ENCODE data around the gene ITGA11. TPM values are rescaled to one million over a fixed set of nuclear protein-coding genes. Genes with fewer than 3 reads are reported as not detected.

The ITGA11 gene
- total RNA-seq, 2 experiments from 2014 or later, result 0.02 TPM; not detected in 1

DNA sequence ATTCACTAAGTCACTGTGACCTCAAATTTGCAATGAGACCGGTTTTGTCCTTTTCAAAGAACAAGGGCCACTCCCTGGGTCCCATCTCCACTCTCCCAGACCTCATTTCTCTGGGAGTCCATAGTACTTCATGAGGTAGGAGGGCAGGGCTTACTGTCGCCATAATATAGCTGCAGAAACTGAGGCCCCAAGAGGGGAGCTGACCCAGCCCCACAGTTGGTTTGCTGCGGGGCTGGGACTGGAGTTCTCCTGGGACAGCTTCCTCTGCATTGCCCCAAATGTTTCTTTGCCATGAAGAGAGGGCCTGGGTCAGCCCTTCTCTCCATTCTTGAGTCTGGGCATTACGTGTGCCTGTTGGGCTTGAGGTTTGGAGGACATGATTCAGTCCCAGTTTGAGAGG lies 60.1 kb downstream of the ITGA11 start:
- ATAC-seq (no peak), DNase-seq (no peak)
- no peaks in the 10 kb centered on the region for H3K9me3 Mint-ChIP-seq (ENCODE audit: low read depth)
- no peaks in the 10 kb centered on the region for H3K4me1 Mint-ChIP-seq
- no peak overlapping the region for H3K4me3 Mint-ChIP-seq
- H3K27ac Mint-ChIP-seq, result no peak overlapping the region
- CTCF ChIA-PET, result interaction anchor here (0.9 to 1.1 kb wide), 2 partner anchors 11 to 155 kb away, joined by 3 read pairs; no protein-coding TSS in a partner anchor
- H3K36me3 Mint-ChIP-seq, result no peaks in the 10 kb centered on the region
- H3K27me3 Mint-ChIP-seq, result peaks cover 5% of the 10 kb centered on the region

DNA sequence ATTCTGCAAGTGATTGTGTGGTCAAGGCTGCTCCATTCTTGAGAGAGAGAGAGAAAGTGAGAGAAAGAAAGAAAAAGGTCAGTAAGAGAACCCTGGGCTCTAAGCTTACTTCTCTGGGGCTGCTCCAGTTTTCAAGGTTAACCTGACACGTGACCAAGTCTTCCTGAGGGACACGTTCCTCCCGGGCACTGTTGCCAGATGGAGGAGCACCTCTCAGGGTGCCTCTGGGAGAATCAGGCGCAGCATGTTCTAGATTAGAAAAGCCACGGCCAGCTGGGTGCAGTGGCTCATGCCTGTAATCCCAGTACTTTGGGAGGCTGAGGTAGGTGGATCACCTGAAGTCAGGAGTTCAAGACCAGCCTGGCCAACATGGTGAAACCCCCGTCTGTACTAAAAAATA lies 60.8 kb downstream of the ITGA11 start:
- CTCF ChIA-PET, result interaction anchor here (0.9 to 1.1 kb wide), 2 partner anchors 12 to 156 kb away, joined by 3 read pairs; no protein-coding TSS in a partner anchor
- Mint-ChIP-seq H3K27ac (no peak overlapping the region), H3K36me3 (no peaks in the 10 kb centered on the region), H3K9me3 (ENCODE audit: low read depth) (no peaks in the 10 kb centered on the region), H3K27me3 (peaks cover 5% of the 10 kb centered on the region), H3K4me3 (no peak overlapping the region), H3K4me1 (no peaks in the 10 kb centered on the region)
- DNase-seq (no peak), ATAC-seq (no peak)

DNA sequence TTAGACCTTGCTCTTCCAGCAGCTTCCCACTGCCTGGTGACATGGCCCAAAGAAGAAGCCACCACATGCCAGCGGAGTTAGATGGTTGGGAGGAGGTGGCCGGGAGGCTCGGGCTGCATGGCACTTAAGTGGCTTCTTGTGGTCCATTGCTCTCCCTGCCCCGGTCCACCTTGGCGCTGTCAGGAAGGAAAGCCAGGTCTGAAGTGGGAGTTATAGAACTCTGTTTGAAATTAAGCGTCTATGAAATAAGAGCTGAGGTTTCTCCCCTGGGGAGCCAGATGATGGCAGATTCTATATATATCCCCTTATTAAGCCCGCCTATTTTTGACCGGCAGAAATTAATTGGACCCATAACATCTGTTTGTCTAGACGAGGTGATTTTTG lies 61.2 kb downstream of the ITGA11 start:
- Mint-ChIP-seq H3K9me3 (ENCODE audit: low read depth) (no peaks in the 10 kb centered on the region), H3K4me3 (no peak overlapping the region), H3K27ac (no peak overlapping the region), H3K36me3 (no peaks in the 10 kb centered on the region), H3K27me3 (peaks cover 5% of the 10 kb centered on the region), H3K4me1 (no peaks in the 10 kb centered on the region)
- ATAC-seq (no peak), DNase-seq (no peak)
- CTCF ChIA-PET, result interaction anchor here (1.1 kb wide), 1 partner anchor 156 kb away, joined by 3 read pairs; no protein-coding TSS in a partner anchor

DNA sequence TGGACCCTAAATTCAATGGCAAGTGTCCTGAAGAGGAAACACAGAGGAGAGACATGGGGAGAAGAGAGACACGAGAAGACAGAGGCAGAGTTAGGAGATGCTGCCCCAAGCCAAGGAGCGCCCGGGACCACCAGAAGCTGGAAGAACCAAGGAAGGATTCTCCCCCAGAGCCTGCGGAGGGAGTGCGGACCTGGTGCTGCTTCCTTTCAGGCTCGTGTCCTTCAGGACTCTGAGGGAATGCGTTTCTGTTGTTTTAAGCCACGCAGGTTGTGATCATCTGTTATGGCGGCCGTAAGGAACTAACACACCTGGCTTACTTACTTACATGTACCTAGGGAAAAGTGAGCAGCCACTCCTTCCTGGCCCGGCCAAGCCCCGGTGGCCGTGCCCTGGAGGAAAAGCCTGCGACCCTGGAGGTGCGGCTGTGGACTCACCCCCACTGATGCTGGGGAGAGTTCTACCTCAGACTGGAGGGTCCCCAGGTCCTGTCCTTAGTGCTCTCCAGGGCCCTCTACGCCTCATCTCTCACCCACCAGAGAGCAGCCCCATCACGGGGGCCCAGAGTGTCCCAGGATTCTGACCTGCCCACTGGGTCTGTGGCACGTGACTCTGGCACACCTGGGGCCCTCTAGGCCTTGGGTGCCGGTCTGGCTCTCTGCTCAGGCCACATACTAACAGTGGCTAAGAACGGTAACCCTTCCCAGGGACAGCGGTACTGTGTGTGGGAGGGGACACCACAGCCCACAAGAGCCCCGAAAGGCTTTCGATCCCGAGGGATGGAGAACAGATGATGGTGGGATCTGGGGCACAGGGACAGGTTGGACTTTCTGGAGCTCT lies 61.8 kb downstream of the ITGA11 start:
- Mint-ChIP-seq H3K9me3 (ENCODE audit: low read depth) (no peaks in the 10 kb centered on the region), H3K4me3 (no peak overlapping the region), H3K4me1 (peaks cover 3% of the 10 kb centered on the region), H3K27ac (no peak overlapping the region), H3K36me3 (no peaks in the 10 kb centered on the region), H3K27me3 (peaks cover 6% of the 10 kb centered on the region)
- DNase-seq (no peak), ATAC-seq (no peak)
- CTCF ChIA-PET, result interaction anchor here (0.7 to 1.2 kb wide), 2 partner anchors 64 to 118 kb away, joined by 3 to 5 read pairs; no protein-coding TSS in a partner anchor

DNA sequence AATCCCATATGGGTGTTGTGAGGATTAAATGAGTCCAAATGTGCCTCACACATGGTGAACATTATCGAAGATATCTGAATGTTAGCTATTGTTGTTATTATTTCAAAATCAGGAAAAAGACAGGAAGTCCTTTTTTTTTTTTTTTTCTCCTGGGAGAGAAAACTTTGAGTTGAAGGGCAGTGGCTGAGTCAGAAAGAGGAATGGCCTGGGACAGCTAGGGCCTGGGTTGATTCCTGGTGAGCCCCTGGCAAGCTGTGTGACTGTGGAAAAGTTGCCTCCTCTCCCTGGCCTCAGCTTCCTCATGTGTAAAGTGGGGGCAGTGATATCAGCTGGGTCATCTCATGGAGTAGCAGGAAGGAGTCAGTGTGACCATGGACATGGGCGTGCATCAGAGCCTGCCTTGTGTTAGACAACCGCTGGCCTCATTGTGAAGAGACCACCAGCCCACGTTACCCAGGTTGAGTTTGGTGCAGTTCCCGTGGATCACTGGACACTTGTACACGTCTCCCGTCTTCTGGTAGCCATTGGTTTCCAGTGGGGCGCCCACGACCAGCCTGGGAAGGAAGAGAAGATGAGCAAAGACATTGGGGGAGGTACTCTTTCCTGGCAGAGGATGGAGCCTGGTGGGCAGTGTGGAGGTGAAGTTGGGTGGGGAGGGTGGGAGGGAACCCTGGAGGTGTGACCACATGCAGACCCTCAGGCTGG lies 63.1 kb downstream of the ITGA11 start:
- Mint-ChIP-seq H3K4me3 (no peak overlapping the region), H3K9me3 (ENCODE audit: low read depth) (no peaks in the 10 kb centered on the region), H3K27ac (no peak overlapping the region), H3K27me3 (peaks cover 8% of the 10 kb centered on the region), H3K4me1 (peaks cover 6% of the 10 kb centered on the region), H3K36me3 (no peaks in the 10 kb centered on the region)
- DNase-seq, result no peak
- ATAC-seq, result no peak
- CTCF ChIA-PET, result interaction anchor here (1.2 to 1.9 kb wide), 3 partner anchors 62 to 116 kb away, joined by 4 to 5 read pairs (median 4); no protein-coding TSS in a partner anchor

DNA sequence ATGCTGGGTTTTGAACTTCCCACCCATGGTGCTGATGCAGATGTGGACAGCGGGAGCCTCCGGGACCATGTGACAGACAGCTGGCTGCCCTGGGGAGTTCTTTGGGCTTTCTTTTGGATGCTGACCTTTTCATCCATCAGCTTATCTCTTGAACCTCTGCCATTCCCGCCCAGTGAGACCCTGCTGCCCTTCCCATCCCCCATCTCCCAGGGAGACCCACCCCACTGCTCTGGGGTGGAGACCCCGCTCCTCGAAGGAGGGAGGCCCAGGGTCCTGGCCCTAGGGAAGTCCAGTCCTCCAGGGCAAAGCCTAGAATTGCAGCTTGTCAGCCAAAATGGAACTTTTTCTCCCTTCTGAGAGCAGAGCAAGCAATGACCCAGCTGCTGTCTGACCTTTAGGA lies 64.0 kb downstream of the ITGA11 start:
- H3K4me1 Mint-ChIP-seq, result peaks cover 6% of the 10 kb centered on the region
- H3K27ac Mint-ChIP-seq, result no peak overlapping the region
- H3K36me3 Mint-ChIP-seq, result no peaks in the 10 kb centered on the region
- DNase-seq, result no peak
- ATAC-seq, result no peak
- peaks cover 8% of the 10 kb centered on the region for H3K27me3 Mint-ChIP-seq
- CTCF ChIA-PET, result interaction anchor here (1.5 to 1.9 kb wide), 2 partner anchors 61 to 115 kb away, joined by 4 read pairs; no protein-coding TSS in a partner anchor
- H3K9me3 Mint-ChIP-seq (ENCODE audit: low read depth), result no peaks in the 10 kb centered on the region
- no peak overlapping the region for H3K4me3 Mint-ChIP-seq

DNA sequence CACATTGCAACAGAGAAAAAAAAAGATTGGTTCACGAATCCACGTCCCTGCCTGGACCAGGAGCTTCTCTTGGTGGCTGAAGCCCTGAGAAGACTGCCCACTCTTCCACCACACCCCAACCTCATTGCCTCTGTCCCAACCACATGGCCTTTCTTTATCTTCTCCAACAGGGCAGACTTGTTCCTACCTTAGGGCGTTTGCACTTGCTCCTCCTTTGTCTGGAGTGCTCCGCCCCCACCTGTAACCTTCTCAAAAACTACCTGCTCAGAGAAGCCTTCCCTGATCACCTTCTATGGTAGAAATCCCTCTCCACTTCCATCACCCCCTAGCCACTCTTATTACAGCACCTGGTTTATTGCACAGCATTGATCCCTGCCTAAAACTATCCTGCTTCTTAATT lies 64.7 kb downstream of the ITGA11 start:
- Mint-ChIP-seq H3K4me3 (no peak overlapping the region), H3K36me3 (no peaks in the 10 kb centered on the region), H3K27me3 (peaks cover 8% of the 10 kb centered on the region), H3K27ac (no peak overlapping the region), H3K4me1 (peaks cover 6% of the 10 kb centered on the region), H3K9me3 (ENCODE audit: low read depth) (no peaks in the 10 kb centered on the region)
- ATAC-seq (no peak), DNase-seq (no peak)
- CTCF ChIA-PET, result interaction anchor here (1.9 kb wide), 1 partner anchor 114 kb away, joined by 4 read pairs; no protein-coding TSS in a partner anchor

DNA sequence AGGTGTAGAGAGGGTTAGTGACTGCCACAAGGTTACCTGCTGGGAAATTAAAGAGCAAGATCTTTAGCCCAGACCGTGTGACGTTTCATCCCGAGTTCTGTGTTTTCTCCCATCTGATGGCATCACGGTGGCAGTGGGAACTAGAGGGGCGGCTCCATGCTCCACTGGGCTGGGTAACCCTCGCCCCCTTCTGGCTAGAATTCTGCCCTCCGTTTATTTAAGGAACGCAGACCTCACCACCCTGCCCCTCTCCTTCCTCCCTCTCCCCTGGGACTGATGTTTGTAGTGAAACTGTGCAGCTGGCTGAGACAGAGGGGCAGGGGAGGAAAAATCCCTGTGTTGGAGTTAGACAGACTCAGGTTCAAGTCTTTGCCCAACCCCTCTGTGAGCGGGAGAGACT lies 65.6 kb downstream of the ITGA11 start:
- DNase-seq, result no peak
- Mint-ChIP-seq H3K27ac (no peak overlapping the region), H3K27me3 (peaks cover 8% of the 10 kb centered on the region), H3K36me3 (no peaks in the 10 kb centered on the region), H3K4me1 (peaks cover 6% of the 10 kb centered on the region), H3K9me3 (ENCODE audit: low read depth) (no peaks in the 10 kb centered on the region), H3K4me3 (no peak overlapping the region)
- no peak for ATAC-seq
- CTCF ChIA-PET, result interaction anchor here (1.6 kb wide), 1 partner anchor 60 kb away, joined by 6 read pairs; no protein-coding TSS in a partner anchor

DNA sequence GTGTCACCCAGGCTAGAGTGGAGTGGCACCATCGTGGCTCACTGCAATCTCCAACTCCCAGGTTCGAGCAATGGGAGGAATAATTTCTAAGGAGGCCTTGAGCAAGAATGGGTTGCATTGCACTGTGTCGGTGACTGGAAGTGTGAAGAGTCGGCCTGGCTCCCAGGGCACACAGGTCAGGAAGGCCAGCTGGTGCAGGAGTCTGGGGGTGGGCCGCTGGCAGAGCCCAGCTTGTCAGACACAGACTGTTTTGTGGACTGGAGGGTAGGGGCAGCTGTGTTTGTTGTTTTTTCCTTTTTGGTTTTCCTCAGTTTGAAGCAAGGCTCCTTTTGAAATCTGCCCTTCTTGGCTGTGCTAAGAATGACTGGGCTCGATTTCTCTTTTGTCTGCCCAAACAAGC lies 66.2 kb downstream of the ITGA11 start:
- peaks cover 8% of the 10 kb centered on the region for H3K27me3 Mint-ChIP-seq
- DNase-seq (no peak), ATAC-seq (no peak)
- no peak overlapping the region for H3K27ac Mint-ChIP-seq
- H3K9me3 Mint-ChIP-seq (ENCODE audit: low read depth), result no peaks in the 10 kb centered on the region
- no peaks in the 10 kb centered on the region for H3K36me3 Mint-ChIP-seq
- CTCF ChIA-PET, result interaction anchor here (1.4 to 1.9 kb wide), 3 partner anchors 9 to 59 kb away, joined by 3 to 6 read pairs (median 6); no protein-coding TSS in a partner anchor
- no peak overlapping the region for H3K4me3 Mint-ChIP-seq
- peaks cover 6% of the 10 kb centered on the region for H3K4me1 Mint-ChIP-seq

DNA sequence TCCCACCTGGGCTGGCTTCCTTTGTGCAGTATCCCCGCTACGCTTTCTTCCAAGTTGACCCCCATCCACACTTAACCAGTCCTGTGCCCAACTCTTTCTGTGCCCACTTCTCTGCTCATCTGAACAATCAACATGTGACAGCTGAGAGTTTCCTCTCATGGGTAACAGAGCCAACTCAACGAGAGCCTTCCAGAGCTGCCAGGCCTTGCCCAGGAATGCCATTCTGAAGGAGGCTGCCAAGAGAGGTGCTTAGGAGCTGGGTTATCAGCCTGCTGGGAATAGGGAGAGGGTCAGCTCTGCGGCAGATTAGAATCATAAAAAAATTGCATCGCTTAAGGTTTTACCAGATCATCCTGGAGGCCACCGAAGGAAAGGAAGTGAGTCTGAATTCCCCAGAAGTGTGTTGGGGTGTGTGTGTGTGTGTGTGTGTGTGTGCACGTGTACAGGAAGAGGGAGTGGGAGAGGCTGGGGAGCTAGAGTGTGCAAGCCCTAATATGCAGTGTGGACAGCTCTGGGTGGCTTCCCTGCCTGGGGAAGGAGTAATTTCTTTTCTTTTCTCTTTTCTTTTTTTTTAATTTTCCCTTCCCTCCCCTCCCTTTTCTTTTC lies 66.7 kb downstream of the ITGA11 start:
- Mint-ChIP-seq H3K27me3 (peaks cover 8% of the 10 kb centered on the region), H3K27ac (no peak overlapping the region), H3K9me3 (ENCODE audit: low read depth) (no peaks in the 10 kb centered on the region), H3K36me3 (no peaks in the 10 kb centered on the region), H3K4me3 (no peak overlapping the region), H3K4me1 (peaks cover 6% of the 10 kb centered on the region)
- no peak for ATAC-seq
- DNase-seq, result no peak
- CTCF ChIA-PET, result interaction anchor here (1.4 to 1.9 kb wide), 3 partner anchors 9 to 59 kb away, joined by 3 to 6 read pairs (median 6); no protein-coding TSS in a partner anchor

DNA sequence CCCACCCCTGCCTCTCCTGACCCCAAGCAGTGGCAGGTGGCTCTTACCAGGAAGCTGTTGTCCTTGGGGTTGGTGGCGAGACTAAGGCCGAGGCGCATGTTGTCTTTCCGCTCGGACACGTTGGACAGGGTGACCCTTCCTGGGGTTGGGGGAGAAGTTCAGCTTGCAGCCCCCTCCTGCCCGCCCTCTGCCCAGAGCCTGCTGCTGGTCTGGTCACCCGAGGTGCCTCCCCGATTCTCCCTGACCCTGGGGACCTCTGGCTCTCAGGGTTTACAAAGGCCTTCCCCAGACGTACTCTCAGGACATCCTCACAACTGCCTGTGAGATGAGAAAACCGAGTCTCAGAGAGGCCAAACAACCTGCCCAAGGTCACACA lies 67.3 kb downstream of the ITGA11 start:
- H3K4me3 Mint-ChIP-seq, result no peak overlapping the region
- H3K9me3 Mint-ChIP-seq (ENCODE audit: low read depth), result no peaks in the 10 kb centered on the region
- peaks cover 10% of the 10 kb centered on the region for H3K27me3 Mint-ChIP-seq
- no peak for DNase-seq
- CTCF ChIA-PET, result interaction anchor here (1.4 to 1.9 kb wide), 2 partner anchors 10 kb away, joined by 3 to 6 read pairs; no protein-coding TSS in a partner anchor
- peaks cover 6% of the 10 kb centered on the region for H3K4me1 Mint-ChIP-seq
- H3K27ac Mint-ChIP-seq, result no peak overlapping the region
- no peaks in the 10 kb centered on the region for H3K36me3 Mint-ChIP-seq
- no peak for ATAC-seq

DNA sequence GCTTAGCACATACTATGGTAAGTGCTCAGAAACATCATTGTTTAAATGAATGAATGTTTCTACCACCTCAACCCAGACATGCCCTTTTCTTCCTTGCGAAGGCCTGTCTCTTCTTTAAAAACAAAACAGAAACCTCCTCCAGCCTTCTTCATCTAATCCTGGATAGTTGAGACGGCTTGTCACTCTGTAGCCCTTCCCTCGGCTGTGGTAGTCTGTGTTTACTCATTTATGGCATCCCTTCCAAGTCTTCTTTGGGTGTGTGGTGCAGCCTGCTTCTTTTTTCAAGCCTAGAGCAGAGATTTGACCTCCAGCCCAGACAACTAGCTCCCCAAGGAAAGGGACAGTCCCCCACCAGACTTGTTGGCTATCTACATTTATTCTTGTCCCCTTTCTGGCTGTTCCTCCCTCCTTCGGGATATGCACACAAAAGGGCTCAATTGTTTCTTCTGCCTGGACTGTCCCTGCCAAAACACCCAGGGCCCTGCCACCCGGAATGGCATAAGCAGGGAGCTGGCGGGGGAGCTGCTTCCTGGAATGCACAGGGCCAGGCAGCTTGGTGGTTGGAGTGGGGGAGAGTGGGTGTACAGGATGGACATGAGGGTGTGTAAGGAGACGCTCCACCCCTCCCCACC lies 67.8 kb downstream of the ITGA11 start:
- no peaks in the 10 kb centered on the region for H3K9me3 Mint-ChIP-seq (ENCODE audit: low read depth)
- peaks cover 6% of the 10 kb centered on the region for H3K4me1 Mint-ChIP-seq
- peaks cover 10% of the 10 kb centered on the region for H3K27me3 Mint-ChIP-seq
- no peak overlapping the region for H3K27ac Mint-ChIP-seq
- no peak for ATAC-seq
- DNase-seq, result no peak
- no peak overlapping the region for H3K4me3 Mint-ChIP-seq
- CTCF ChIA-PET, result interaction anchor here (1.9 kb wide), 1 partner anchor 10 kb away, joined by 6 read pairs; no protein-coding TSS in a partner anchor
- H3K36me3 Mint-ChIP-seq, result no peaks in the 10 kb centered on the region

DNA sequence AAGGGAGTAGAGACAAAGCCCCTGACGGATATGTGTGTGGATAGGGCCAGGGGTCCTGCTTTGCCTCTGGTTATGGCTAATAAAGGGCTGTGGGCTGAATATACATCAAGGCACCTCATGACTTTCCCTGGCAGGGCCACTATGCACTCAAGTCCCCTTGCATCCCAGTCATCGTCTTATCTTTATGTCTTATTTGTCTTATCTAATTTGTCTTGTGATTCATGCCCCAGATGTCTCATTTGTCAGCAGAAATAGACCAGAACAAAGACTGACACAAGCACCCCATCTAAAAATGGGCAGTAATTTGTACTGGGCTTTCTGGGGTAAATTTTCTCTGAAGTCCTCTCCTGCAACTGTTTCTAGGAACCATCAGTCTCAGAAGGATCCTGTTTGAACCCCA lies 68.6 kb downstream of the ITGA11 start:
- no peak for DNase-seq
- Mint-ChIP-seq H3K27me3 (peaks cover 10% of the 10 kb centered on the region), H3K9me3 (ENCODE audit: low read depth) (no peaks in the 10 kb centered on the region), H3K4me1 (peaks cover 6% of the 10 kb centered on the region), H3K4me3 (no peak overlapping the region), H3K27ac (no peak overlapping the region), H3K36me3 (no peaks in the 10 kb centered on the region)
- ATAC-seq, result no peak
- CTCF ChIA-PET, result no interaction called here
